ENCODE results near the gene OR2M4.

The OR2M4 gene

GRCh38 chr1:248288391-248288790 lies 57.2 kb downstream of the OR2M4 start:
- FAIRE-seq (no peak), DNase-seq (ENCODE audit: insufficient read length, low spot score) (no peak)
- no peak for TF ChIP-seq POLR2A (IDR thresholded peaks at IDR 0.05; ENCODE audit: low read depth, low read length)

All from H54 (cell line).